Omental fat pad (tissue), 4 donors: Measurements from ENCODE around the gene SPTSSB. TPM values are rescaled to one million over a fixed set of nuclear protein-coding genes. Genes with fewer than 3 reads are reported as not detected.

Experiments used
- ATAC-seq: fragments of 150-250 bp; one replicate; pipeline ENCODE4 v1.9.1; 2016; ENCODE audit warnings: mild to moderate bottlenecking, moderate library complexity; ENCODE audit not compliant: low FRiP score
- DNase-seq: peaks from one replicate; pipeline ENCODE4 v3.0.0-alpha.2; 2019; ENCODE audit warnings: low spot score
- total RNA-seq, 4 donors: library from RNA; depleted of rRNA; stranded (reverse); fragments of >200 nt; gene quantifications; one replicate each; pipeline ENCODE4 v1.1.0, GENCODE V29; 2016
- TF ChIP-seq, protein P1 (sequence below), 3 donors: fragments of 450-650 bp; IDR thresholded peaks; one replicate each; pipeline ENCODE4 v1.5.1; 2016 to 2017; ENCODE audit warnings: antibody characterized with exemption in 3 of 3, mild to moderate bottlenecking in 3 of 3, moderate library complexity in 2 of 3

SPTSSB gene
- total RNA-seq, 4 donors from 2014 or later, result 0.09 to 0.19 TPM; not detected in 2

DNA sequence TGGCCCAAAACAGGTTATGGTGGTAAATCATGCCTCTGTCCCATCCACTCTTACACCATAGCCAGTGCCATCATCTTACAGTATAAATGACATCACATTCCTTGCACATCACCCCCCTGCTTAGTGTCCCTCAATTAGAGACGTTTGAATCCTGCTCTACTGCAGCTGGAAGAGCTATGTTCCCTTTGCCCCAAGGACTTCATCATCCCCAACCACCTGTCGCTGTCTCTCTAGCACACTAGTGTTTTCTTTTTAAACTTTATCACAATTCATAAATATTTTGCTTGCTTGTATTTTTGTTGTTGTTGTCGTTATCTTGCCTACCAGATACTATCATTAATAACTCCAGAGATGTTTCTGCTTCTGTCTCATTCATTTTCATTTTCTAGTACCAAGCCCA is 28.7 kb downstream of the SPTSSB start:
- TF ChIP-seq, protein P1, sequence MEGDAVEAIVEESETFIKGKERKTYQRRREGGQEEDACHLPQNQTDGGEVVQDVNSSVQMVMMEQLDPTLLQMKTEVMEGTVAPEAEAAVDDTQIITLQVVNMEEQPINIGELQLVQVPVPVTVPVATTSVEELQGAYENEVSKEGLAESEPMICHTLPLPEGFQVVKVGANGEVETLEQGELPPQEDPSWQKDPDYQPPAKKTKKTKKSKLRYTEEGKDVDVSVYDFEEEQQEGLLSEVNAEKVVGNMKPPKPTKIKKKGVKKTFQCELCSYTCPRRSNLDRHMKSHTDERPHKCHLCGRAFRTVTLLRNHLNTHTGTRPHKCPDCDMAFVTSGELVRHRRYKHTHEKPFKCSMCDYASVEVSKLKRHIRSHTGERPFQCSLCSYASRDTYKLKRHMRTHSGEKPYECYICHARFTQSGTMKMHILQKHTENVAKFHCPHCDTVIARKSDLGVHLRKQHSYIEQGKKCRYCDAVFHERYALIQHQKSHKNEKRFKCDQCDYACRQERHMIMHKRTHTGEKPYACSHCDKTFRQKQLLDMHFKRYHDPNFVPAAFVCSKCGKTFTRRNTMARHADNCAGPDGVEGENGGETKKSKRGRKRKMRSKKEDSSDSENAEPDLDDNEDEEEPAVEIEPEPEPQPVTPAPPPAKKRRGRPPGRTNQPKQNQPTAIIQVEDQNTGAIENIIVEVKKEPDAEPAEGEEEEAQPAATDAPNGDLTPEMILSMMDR (IDR thresholded peaks at IDR 0.05), result no peak
- ATAC-seq, result no peak

DNA sequence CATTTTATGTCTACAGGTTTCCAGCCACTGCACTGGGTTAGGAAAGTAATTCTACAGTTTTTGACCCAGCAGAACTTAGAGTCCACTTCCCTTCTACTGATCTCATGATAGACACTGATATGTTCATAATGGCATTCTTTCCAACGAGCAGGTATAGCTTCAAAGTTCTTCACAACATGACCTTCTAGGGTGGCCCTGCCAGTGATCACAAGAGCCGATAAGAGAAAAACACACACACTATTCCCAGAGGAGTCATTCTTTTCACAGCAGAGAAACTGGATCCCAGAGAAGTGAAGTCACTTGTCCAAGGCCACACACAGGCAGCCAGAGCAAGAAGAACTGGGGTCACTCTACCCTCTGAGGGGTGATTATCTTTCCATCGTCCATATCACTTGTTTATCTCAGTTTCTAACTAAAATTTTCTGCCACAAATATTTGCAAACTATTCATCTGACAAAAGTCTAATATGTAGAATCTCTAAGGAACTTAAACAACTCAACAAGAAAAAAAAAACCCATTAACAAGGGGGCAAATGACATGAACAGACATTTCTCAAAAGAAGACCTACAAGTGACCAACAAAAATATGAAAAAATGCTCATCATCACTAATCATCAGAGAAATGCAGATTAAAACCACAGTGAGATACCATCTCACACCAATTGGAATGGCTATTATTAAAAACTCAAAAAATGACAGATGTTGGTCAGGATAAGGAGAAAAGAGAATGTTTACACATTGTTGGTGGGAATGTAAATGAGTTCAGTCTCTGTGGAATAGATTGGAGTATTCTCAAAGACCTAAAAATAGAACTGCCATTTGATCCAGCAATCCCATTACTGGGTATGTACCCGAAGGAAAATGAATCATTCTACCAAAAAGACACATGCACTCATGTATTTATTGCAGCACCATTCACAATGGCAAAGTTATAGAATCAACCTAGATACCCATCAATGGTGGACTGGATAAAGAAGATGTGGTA is 31.5 kb downstream of the SPTSSB start:
- DNase-seq (no peak), ATAC-seq (no peak)
- TF ChIP-seq, protein P1 (IDR thresholded peaks at IDR 0.05), result no peak

More for the DNA sequence above, 28.7 kb downstream of the SPTSSB start:
- DNase-seq, result no peak

DNA sequence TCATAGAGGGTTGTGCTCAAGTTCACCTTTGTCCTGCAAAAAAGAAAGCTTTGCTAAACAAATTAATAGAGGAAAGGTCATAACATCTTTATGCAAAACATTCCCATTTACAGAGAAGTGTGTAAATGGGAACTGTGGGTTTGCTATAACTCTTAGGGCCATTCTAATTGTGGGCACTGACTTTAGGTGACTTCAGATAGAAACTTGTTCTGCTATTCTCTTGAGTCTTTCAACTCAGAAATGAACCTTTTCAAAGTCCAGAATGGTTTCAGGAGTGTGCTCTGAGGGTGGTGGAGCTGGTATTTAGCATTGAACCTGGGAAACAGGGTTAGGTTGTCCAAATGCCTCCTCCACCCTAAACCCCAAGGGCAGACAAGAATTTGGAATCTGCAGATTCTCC is 34.0 kb downstream of the SPTSSB start:
- DNase-seq, result no peak
- TF ChIP-seq, protein P1 (IDR thresholded peaks at IDR 0.05), result no peak
- ATAC-seq, result no peak

DNA sequence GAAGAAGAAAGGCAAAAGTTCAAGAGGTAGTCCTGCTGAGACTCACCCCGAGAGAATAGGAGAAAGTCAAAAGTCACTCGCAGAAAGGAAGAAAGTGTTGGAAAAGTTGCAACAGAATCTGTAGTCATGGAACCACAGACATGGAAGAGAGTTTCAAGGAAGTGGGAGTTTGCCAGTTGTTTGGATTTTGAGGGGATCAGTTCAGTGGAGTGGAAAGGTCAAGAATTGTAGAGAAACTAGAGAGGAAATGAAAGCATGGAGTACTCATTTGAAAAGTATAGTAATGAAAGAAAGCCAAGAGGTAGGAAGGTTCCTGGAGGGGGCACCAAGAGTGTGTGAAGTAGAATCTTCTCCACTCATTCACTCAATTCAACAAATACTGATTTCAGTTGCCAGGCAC is 34.7 kb downstream of the SPTSSB start:
- TF ChIP-seq, protein P1 (IDR thresholded peaks at IDR 0.05), result no peak
- DNase-seq, result no peak
- ATAC-seq, result no peak

DNA sequence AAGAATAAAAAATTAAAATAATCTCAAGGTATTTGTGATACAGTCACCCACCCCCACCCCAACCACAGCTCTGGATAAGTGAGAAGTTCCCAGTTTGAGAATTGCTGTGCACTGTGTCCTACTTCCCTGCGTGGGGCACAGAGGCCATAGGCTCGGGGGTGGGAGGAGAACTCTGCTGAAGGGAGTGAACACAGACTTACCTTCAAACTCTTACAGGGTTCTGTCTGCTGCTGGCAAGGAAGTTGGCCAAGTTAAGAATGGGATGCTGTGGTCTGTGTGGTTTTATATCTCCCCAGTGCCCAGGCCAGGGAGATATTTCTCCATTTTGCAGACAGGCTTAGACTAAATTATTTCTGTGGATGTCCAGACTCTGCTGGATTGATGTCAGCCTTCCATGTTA is 37.6 kb downstream of the SPTSSB start:
- TF ChIP-seq, protein P1 (IDR thresholded peaks at IDR 0.05), result no peak
- ATAC-seq, result no peak

DNA sequence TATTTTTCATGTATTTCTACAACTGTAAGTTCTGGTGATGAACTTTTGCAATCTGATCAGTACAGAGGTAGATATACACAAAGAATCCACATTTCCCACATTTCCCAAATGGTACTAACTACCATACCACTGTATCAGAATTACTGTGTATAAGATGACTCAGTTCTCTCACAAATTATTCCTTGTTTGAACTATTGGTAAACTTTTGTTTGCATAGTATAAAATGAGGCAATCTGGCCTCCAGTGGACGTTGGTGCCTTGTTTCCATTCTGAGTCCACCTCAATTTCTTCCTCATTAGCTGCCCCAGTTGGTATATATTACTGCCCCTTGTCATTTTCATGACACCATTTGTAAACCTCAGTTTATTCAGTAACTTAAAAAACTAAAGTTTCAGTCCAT is 38.5 kb downstream of the SPTSSB start:
- TF ChIP-seq, protein P1 (IDR thresholded peaks at IDR 0.05), result no peak
- ATAC-seq, result no peak
- no peak for DNase-seq

More for the DNA sequence above, 37.6 kb downstream of the SPTSSB start:
- DNase-seq, result no peak

DNA sequence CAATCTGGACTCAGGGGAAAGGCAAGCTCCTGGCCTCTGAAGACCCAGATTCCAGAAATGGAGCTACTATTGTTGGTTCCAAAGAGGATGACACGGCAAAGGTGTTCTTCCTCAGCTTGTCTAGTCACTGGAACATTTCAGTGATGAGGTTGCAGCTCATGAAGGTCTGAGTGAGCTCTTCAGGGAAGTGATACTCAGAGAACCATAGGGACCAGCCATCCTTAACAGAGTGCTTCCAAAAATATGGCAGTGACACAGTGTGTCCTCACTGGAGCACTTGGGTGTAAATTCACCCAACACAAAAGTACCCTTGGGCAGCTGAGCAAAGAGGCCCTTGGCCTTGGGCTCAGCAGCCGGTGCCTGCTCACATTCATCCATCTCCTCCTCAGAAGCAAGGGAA is 46.3 kb downstream of the SPTSSB start:
- DNase-seq (no peak), ATAC-seq (no peak)
- TF ChIP-seq, protein P1 (IDR thresholded peaks at IDR 0.05), result no peak
